NB4 (cell line): ENCODE results near the gene OR52A1.

ENCODE experiments used
- DNase-seq: peaks from one replicate; pipeline ENCODE4 v3.0.0; 2010; ENCODE audit warnings: low read depth
- H3K4me3 ChIP-seq: one replicate; pipeline ENCODE4 v1.5.1; 2011; ENCODE audit warnings: mild to moderate bottlenecking, low read depth, low read length, moderate library complexity
- MYC ChIP-seq: IDR thresholded peaks from 2 replicates; pipeline ENCODE4 v1.6.1; 2011; ENCODE audit warnings: low read depth, low read length
- POLR2A ChIP-seq: IDR thresholded peaks from 2 replicates; pipeline ENCODE4 v1.6.1; 2011; ENCODE audit warnings: mild to moderate bottlenecking; ENCODE audit not compliant: insufficient read length; ENCODE audit errors: extremely low read depth
- TF ChIP-seq, protein P1 (sequence below): IDR thresholded peaks from 2 replicates; pipeline ENCODE4 v1.6.1; 2011; ENCODE audit warnings: low read depth, low read length
- TF ChIP-seq, protein P2 (sequence below): IDR thresholded peaks from one replicate; pipeline ENCODE4 v1.5.1; 2012; ENCODE audit warnings: low read depth, low read length

OR52A1 gene

DNA sequence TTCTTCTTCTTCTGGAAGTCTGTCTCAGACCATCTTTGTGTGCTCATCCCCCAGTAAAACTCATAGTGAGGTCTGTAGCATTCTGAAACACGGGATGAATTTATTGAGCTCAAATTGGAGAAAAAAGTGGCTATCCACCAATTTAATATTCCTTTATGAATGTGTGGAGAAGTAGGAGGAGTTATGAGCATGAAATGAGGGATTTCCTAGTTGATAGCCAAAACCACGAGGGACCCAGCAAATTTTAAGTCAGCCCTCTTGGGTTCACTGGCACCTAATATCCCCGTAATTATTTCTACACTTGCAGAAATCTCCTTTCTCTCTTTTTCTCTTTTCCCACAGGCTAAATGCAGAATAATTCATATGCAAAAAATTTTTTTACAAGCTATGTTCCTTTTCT is at the start of gene OR52A1:
TSS of gene OR52A1 (minus strand) at position 101 of the 400 bp plus-strand sequence. CDS start 2,388 bp downstream, outside the sequence.
- no peak within 1 kb of the TSS for H3K4me3 ChIP-seq
- no peak for DNase-seq
- TF ChIP-seq POLR2A (no peak), MYC (no peak)
- TF ChIP-seq, protein P1, sequence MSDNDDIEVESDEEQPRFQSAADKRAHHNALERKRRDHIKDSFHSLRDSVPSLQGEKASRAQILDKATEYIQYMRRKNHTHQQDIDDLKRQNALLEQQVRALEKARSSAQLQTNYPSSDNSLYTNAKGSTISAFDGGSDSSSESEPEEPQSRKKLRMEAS: no peak
- TF ChIP-seq, protein P2, sequence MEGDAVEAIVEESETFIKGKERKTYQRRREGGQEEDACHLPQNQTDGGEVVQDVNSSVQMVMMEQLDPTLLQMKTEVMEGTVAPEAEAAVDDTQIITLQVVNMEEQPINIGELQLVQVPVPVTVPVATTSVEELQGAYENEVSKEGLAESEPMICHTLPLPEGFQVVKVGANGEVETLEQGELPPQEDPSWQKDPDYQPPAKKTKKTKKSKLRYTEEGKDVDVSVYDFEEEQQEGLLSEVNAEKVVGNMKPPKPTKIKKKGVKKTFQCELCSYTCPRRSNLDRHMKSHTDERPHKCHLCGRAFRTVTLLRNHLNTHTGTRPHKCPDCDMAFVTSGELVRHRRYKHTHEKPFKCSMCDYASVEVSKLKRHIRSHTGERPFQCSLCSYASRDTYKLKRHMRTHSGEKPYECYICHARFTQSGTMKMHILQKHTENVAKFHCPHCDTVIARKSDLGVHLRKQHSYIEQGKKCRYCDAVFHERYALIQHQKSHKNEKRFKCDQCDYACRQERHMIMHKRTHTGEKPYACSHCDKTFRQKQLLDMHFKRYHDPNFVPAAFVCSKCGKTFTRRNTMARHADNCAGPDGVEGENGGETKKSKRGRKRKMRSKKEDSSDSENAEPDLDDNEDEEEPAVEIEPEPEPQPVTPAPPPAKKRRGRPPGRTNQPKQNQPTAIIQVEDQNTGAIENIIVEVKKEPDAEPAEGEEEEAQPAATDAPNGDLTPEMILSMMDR: no peak

DNA sequence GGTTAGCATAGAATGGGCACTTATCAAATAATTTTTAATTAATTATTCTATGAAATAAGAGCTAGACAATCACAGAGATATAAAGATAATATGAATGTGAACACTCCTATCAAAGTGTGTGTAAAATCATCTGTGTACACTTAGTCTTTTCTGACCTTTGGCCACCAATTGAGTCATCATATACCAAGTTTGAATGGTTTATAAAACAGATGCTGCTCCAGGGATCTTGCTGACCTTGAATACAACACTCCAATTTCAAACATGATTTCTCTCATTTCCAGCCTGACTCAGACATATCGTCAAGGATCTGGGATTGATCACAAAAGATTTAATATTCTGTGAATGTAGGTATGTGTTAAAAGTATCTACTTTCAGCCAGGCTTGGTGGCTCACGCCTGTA is 48.8 kb upstream of the OR52A1 start:
- TF ChIP-seq, protein P1: no peak
- TF ChIP-seq, protein P2: no peak
- TF ChIP-seq MYC: no peak
- TF ChIP-seq POLR2A: no peak
- no peak for DNase-seq
- no peak overlapping the region for H3K4me3 ChIP-seq

DNA sequence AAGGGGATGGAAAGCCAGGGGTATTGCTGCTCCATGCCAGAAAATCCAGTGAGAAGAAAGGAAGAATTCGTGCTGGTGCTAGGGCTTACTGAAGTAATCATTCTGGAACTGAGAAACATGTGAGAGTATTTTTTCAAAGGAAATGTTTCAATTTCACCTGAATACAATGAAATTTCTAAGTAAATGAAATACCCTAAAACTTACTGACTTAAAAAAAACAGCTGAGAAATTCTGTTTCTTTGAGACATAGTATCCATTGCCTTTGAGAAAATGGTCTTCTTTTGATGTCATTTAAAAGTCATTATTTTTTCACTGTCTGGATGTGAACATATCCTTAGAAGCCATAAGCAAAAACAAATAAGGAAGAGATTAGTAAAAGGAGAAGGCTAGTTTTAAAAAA is 46.0 kb upstream of the OR52A1 start, which contains the start of gene OR51V1:
TSS of gene OR51V1 (minus strand) at position 101 of the 400 bp plus-strand sequence. CDS start at position 101, 0 bp downstream.
- DNase-seq: no peak
- no peak within 1 kb of the TSS for H3K4me3 ChIP-seq
- TF ChIP-seq, protein P1: no peak
- TF ChIP-seq POLR2A (no peak), MYC (no peak)
- TF ChIP-seq, protein P2: no peak

DNA sequence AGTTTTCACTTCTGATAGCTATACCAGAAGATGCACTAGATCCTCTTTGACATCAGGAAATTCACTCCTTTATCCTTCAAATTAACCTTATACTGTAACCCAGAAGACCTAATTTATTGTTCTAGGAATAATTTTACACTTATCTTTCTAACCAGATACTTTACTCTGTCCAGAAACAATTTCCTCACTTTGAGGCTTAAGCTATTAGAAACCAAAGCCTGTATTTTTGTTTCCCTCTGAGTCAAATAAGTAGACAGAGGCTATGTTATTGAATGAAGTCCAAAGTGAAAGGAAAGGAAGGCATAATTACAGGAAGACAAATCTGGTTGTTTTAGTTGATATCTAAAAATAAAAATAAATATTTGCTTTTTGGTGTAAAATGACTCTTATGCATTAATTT is 43.7 kb upstream of the OR52A1 start:
- DNase-seq: no peak
- TF ChIP-seq MYC: no peak
- H3K4me3 ChIP-seq: no peak overlapping the region

DNA sequence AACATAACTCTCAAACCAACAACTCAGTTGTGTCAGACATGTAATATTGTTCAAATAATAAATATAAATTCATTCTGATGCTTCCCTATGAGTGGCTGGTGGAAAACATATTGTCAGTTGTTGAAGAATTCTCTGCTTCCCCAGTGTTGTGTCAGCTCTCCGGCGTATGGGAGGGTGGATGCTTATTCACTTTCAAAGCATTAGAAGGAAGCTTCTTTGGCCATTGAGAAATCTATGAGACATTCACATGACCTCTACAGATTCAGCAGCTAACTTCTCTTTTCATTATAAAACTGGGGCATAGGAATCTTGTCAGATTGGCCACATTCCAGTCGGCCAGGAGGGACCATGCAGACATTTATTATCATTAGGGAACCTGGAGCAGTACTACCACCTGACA is 43.0 kb upstream of the OR52A1 start:
- TF ChIP-seq, protein P2: no peak
- TF ChIP-seq, protein P1: no peak
- TF ChIP-seq MYC (no peak), POLR2A (no peak)
- DNase-seq: no peak
- H3K4me3 ChIP-seq: no peak overlapping the region

DNA sequence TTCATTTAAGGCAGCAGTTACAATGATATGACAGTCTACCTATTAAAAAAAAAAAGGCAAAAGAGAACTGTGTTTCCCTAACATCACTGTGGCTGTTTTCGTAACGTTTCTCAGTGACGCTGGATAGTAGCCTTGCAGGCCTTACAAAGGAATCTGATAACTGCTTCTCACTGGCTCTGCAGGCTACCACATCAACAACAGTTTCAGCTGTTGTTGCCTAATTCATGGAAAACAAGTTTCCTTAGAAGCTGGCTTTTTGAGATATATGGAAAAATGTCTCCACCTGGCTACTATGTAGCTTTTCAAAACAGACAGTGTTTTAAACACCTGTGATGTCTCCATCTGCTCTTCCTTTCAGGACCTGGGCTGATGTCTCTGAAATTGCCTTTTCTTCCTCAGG is 42.2 kb upstream of the OR52A1 start:
- DNase-seq: no peak
- no peak for TF ChIP-seq MYC
- TF ChIP-seq, protein P2: no peak
- TF ChIP-seq POLR2A: no peak
- TF ChIP-seq, protein P1: no peak

More for the DNA sequence above, 42.2 kb upstream of the OR52A1 start:
- H3K4me3 ChIP-seq: no peak overlapping the region
